Measurements from ENCODE around the gene LRRC71. TPM values are rescaled to one million over a fixed set of nuclear protein-coding genes. Genes with fewer than 3 reads are reported as not detected.

Gene LRRC71
- total and polyA plus RNA-seq, 2 of the 13 experiments (the other 11 are each of a cell fraction or from before 2014, with no cell fraction given), result not detected

- no peak overlapping the region for H3K4me3 ChIP-seq (replicated peaks in 1 of 3; ENCODE audit: insufficient read depth in 1 of 3, low read depth in 2 of 3, low read length in 3 of 3)
- in situ Hi-C loops (cut with HindIII; ENCODE audit: extremely low pct_ligation_motif_present, low pct_unique_long_range_greater_than_20kb) (no loop called here), intact Hi-C loops (cut with micrococcal nuclease; ENCODE audit: unreplicated experiment) (no loop called here)
- FAIRE-seq (no peak), ATAC-seq (no peak), DNase-seq (ENCODE audit: low spot score) (no peak)
- ChIA-PET CTCF (ENCODE audit: low intra/inter-chr PET ratio, low total read pairs) (no interaction called here), POLR2A (no interaction called here)
- no peaks in the 10 kb centered on the region for H4K20me1 ChIP-seq (ENCODE audit: insufficient read depth, low read length)
- H3K9me3 ChIP-seq (ENCODE audit: low read length), result no peaks in the 10 kb centered on the region
- peaks cover 22% of the 10 kb centered on the region for H3K4me1 ChIP-seq (ENCODE audit: insufficient read depth, low read length)
- no peak overlapping the region for H3K9ac ChIP-seq (ENCODE audit: insufficient read depth, low read depth, low read length)
- no peak for TF ChIP-seq CREBL2 (CRISPR knock-in tag; IDR thresholded peaks at IDR 0.05; ENCODE audit: borderline replicate concordance)
- no peak for TF ChIP-seq CEBPG (CRISPR knock-in tag; IDR thresholded peaks at IDR 0.05)
- no peak overlapping the region for H3K4me2 ChIP-seq (ENCODE audit: low read depth, low read length)
- no peak overlapping the region for H2AFZ ChIP-seq (ENCODE audit: low read length)
- H3K27ac ChIP-seq (ENCODE audit: extremely low read length, insufficient read depth, low read length), result no peak overlapping the region
- peaks cover 7 to 89% of the 10 kb centered on the region in 2 experiments for H3K27me3 ChIP-seq (ENCODE audit: control insufficient read depth in 1 of 2, insufficient read depth in 2 of 2, low read length in 2 of 2)
- 16% methylated on average over 21 of the region's 23 CpGs for whole genome bisulfite sequencing (ENCODE audit: low lambda C conversion rate)
- H3K79me2 ChIP-seq (ENCODE audit: insufficient read depth, low read length), result no peaks in the 10 kb centered on the region
- H3K36me3 ChIP-seq (replicated peaks in 1 of 2; ENCODE audit: control insufficient read depth in 1 of 2, insufficient read depth in 2 of 2, low read length in 2 of 2), result no peaks in the 10 kb centered on the region
- BruUV-seq (replicated peaks), result no TSS peak
Measured at GRCh38 chr1:156901966-156902915, 18.2 kb upstream of the LRRC71 start.

- Histone ChIP-seq H3K9me3 (ENCODE audit: low read length) (no peaks in the 10 kb centered on the region), H4K20me1 (ENCODE audit: insufficient read depth, low read length) (no peaks in the 10 kb centered on the region), H3K27ac (ENCODE audit: extremely low read length, insufficient read depth, low read length) (no peak overlapping the region), H3K79me2 (ENCODE audit: insufficient read depth, low read length) (no peaks in the 10 kb centered on the region), H2AFZ (ENCODE audit: low read length) (no peak overlapping the region), H3K4me3 (replicated peaks in 1 of 3; ENCODE audit: insufficient read depth in 1 of 3, low read depth in 2 of 3, low read length in 3 of 3) (no peak overlapping the region), H3K4me1 (ENCODE audit: insufficient read depth, low read length) (peaks cover 20% of the 10 kb centered on the region), H3K27me3 (ENCODE audit: control insufficient read depth in 1 of 2, insufficient read depth in 2 of 2, low read length in 2 of 2) (peaks cover 10 to 94% of the 10 kb centered on the region in 2 experiments), H3K4me2 (ENCODE audit: low read depth, low read length) (no peak overlapping the region), H3K9ac (ENCODE audit: insufficient read depth, low read depth, low read length) (no peak overlapping the region), H3K36me3 (replicated peaks in 1 of 2; ENCODE audit: control insufficient read depth in 1 of 2, insufficient read depth in 2 of 2, low read length in 2 of 2) (no peaks in the 10 kb centered on the region)
- in situ Hi-C loops (cut with HindIII; ENCODE audit: extremely low pct_ligation_motif_present, low pct_unique_long_range_greater_than_20kb), result no loop called here
- 26% methylated on average over 5 of the region's 15 CpGs for WGBS (ENCODE audit: low lambda C conversion rate)
- no peak for ATAC-seq
- DNase-seq (ENCODE audit: low spot score), result no peak
- FAIRE-seq, result no peak
- intact Hi-C loops (cut with micrococcal nuclease; ENCODE audit: unreplicated experiment), result no loop called here
- CTCF ChIA-PET (ENCODE audit: low intra/inter-chr PET ratio, low total read pairs), result no interaction called here
- no TSS peak for BruUV-seq (replicated peaks)
- POLR2A ChIA-PET, result no interaction called here
- TF ChIP-seq ZNF770 (CRISPR knock-in tag; IDR thresholded peaks at IDR 0.05), result no peak
- TF ChIP-seq ZNF232 (CRISPR knock-in tag; IDR thresholded peaks at IDR 0.05; ENCODE audit: borderline replicate concordance), result no peak
- no peak for TF ChIP-seq ZKSCAN8 (CRISPR knock-in tag; IDR thresholded peaks at IDR 0.05; ENCODE audit: borderline replicate concordance)
- no peak for TF ChIP-seq ELF1 (CRISPR knock-in tag; IDR thresholded peaks at IDR 0.05)
- no peak for TF ChIP-seq RERE (CRISPR knock-in tag; IDR thresholded peaks at IDR 0.05; ENCODE audit: low read depth)
Measured at GRCh38 chr1:156903328-156904091, 16.9 kb upstream of the LRRC71 start.

Measured in HepG2 (cell line).